HuH-7 (cell line): Measurements from ENCODE around the gene OR51S1.
"Not testable (repeated sequence)": the region's sequence is repeated elsewhere in the genome, so short reads cannot be mapped to it uniquely, and the experiment has no call there.

ENCODE experiments used
- DNase-seq: peaks from one replicate; pipeline ENCODE4 v3.0.0; 2011; ENCODE audit warnings: low spot score

Gene OR51S1

GRCh38 chr11:4808476-4808875 is 40.5 kb downstream of the OR51S1 start:
- no peak for DNase-seq

GRCh38 chr11:4804280-4804679 is 44.7 kb downstream of the OR51S1 start, which contains the start of gene OR52R1:
OR52R1 (minus strand) TSS chr11:4804380; CDS start chr11:4804380, 0 bp downstream.
- DNase-seq: no peak

- not testable (repeated sequence) for DNase-seq
These were observed 47.7 kb downstream of the OR51S1 start for GRCh38 chr11:4801316-4801715.

- DNase-seq: no peak
These were observed 50.4 kb downstream of the OR51S1 start for GRCh38 chr11:4798427-4799183.
